MM.1S (cell line): ENCODE results near the gene TFPI2.

Experiments used
- CTCF ChIP-seq: fragments of 300-600 bp; sonication (generic); IDR thresholded peaks from 2 replicates; pipeline ENCODE4 v1.5.1; 2016; ENCODE audit warnings: antibody characterized with exemption, low read length, mixed read lengths
- EZH2 ChIP-seq: fragments of 300-600 bp; sonication (generic); optimal IDR thresholded peaks from 2 replicates; pipeline ENCODE3; 2017; ENCODE audit warnings: low read depth, mild to moderate bottlenecking, antibody characterized with exemption, low read length, mixed read lengths
- EZH2phosphoT487 ChIP-seq: fragments of 300-600 bp; sonication (generic); IDR thresholded peaks from 2 replicates; pipeline ENCODE4 v1.6.1; 2018; ENCODE audit warnings: antibody characterized with exemption, low read length

DNA sequence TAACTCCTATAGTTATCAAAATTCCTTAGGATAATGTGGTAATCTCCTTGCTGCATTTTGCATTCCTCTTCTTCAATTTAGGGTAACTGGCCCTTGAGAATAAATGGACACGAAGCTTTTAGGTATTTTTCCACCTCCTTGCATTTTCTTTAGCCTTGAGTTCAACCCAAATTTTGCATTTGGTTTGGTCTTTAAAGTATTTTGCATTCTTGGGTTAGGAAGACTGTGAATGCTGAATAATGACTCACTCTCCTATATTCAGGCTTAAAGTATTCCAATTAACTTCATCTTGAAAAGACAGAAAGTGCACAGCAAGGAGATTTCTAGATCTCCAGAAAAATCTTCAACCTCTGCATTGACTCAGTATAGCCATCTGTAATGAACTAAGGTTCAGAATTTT lies 47.3 kb downstream of the TFPI2 start:
- no peak for TF ChIP-seq EZH2
- no peak for TF ChIP-seq CTCF
- TF ChIP-seq EZH2phosphoT487: no peak
